Type B pancreatic cell (in vitro differentiated cells): ENCODE data around the gene APOC1. TPM values are rescaled to one million over a fixed set of nuclear protein-coding genes. Genes with fewer than 3 reads are reported as not detected.
A peak's percentile ranks its signal among the peaks of the same experiment; 100 is the strongest.
"Not testable (repeated sequence)": the region's sequence is repeated elsewhere in the genome, so short reads cannot be mapped to it uniquely, and the experiment has no call there.

Experiments
- DNase-seq: peaks from one replicate; pipeline ENCODE4 v3.0.0; 2021; ENCODE audit warnings: mixed read lengths; ENCODE audit not compliant: unreplicated experiment; ENCODE audit errors: extremely low spot score
- H3K27ac Mint-ChIP-seq: 2 replicates; pipeline ENCODE4 v1.8.0; 2021; ENCODE audit warnings: mild to moderate bottlenecking, mixed read lengths
- H3K27me3 Mint-ChIP-seq: 2 replicates; pipeline ENCODE4 v1.8.0; 2021; ENCODE audit warnings: mixed read lengths
- H3K36me3 Mint-ChIP-seq: 2 replicates; pipeline ENCODE4 v1.8.0; 2021; ENCODE audit warnings: mixed read lengths
- H3K4me1 Mint-ChIP-seq: one replicate; pipeline ENCODE4 v1.8.0; 2021; ENCODE audit warnings: mixed read lengths; ENCODE audit not compliant: unreplicated experiment
- H3K4me3 Mint-ChIP-seq: 2 replicates; pipeline ENCODE4 v1.8.0; 2021; ENCODE audit warnings: mild to moderate bottlenecking, mixed read lengths
- H3K9me3 Mint-ChIP-seq: 2 replicates; pipeline ENCODE4 v1.8.0; 2021; ENCODE audit warnings: mixed read lengths
- total RNA-seq: library from RNA; stranded (reverse); gene quantifications from 2 replicates; pipeline ENCODE4 v1.2.1, GENCODE V29; 2021; ENCODE audit warnings: low replicate concordance
- TF ChIP-seq, protein P1 (sequence below): fragments of 200-600 bp; sonication (generic); conservative IDR thresholded peaks from 2 replicates; pipeline ENCODE4 v1.5.0; 2021; ENCODE audit warnings: antibody characterized with exemption, mild to moderate bottlenecking

APOC1 gene
- total RNA-seq, 1 donor from 2014 or later: 76.3 TPM

DNA sequence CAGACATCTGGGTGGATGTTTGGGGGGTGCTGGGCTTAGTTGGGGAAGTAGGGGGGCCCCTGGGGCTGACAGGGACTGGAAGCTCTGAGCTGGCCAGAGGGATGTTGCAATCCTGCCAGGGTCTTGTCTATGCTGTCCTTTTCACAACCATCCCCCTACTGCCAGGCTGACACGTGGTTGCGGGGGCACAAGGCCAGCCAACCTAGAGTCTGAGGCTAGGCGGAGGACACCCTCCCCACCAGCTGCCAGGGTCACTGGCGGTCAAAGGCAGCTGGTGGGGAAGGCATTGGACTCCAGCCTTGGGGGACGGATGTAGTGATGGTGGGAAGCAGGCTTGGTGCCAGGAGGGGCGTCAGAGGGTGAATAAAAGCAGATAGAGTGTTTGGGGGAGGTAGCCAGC is 1.6 kb upstream of the APOC1 start:
- H3K9me3 Mint-ChIP-seq: no peaks in the 10 kb centered on the region
- H3K4me1 Mint-ChIP-seq: peaks cover 23% of the 10 kb centered on the region
- H3K36me3 Mint-ChIP-seq: no peaks in the 10 kb centered on the region
- H3K4me3 Mint-ChIP-seq: peak overlapping the region; percentile 34
- peak overlapping the region; percentile 13 for H3K27ac Mint-ChIP-seq
- TF ChIP-seq, protein P1, sequence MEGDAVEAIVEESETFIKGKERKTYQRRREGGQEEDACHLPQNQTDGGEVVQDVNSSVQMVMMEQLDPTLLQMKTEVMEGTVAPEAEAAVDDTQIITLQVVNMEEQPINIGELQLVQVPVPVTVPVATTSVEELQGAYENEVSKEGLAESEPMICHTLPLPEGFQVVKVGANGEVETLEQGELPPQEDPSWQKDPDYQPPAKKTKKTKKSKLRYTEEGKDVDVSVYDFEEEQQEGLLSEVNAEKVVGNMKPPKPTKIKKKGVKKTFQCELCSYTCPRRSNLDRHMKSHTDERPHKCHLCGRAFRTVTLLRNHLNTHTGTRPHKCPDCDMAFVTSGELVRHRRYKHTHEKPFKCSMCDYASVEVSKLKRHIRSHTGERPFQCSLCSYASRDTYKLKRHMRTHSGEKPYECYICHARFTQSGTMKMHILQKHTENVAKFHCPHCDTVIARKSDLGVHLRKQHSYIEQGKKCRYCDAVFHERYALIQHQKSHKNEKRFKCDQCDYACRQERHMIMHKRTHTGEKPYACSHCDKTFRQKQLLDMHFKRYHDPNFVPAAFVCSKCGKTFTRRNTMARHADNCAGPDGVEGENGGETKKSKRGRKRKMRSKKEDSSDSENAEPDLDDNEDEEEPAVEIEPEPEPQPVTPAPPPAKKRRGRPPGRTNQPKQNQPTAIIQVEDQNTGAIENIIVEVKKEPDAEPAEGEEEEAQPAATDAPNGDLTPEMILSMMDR: no peak
- H3K27me3 Mint-ChIP-seq: peaks cover 7% of the 10 kb centered on the region
- DNase-seq: no peak

DNA sequence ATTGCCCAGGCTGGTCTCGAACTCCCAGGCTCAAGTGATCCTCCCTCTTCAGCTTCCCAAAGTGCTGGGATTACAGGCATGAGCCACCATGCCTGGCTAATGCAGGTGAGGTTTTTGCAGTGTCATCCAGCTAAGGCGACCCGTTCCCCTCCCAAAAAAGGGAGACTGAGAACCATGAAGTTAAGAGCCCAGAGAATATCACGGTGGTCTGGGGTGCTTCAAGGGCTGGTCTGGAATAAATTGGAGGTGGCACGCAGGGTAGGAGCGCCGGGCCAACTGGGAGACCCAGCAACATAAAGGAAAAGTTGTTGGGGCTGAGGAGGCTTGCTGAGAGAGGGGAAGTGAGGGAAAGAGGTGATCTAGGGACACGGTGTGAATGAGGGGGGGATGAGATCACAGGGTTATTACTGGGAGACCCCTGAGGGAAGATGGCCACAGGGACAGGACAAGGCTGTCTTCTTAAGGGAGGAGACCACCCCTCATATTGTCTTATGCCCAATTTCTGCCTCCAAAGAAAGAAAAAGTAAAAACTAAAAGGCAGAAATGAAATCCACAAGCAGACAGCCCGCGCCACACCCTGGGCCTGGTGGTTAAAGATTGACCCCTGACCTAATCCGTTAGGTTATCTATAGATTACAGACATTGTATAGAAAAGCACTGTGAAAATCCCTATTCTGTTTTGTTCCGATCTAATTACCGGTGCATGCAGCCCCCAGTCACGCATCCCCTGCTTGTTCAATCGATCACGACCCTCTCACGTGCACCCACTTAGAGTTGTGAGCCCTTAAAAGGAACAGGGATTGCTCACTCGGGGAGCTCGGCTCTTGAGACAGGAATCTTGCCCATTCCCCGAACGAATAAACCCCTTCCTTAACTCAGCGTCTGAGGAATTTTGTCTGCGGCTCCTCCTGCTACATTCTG is 636 bp upstream of the APOC1 start:
- H3K27ac Mint-ChIP-seq: peak overlapping the region; percentile 97
- not testable (repeated sequence) for H3K9me3 Mint-ChIP-seq, H3K36me3 Mint-ChIP-seq, H3K27me3 Mint-ChIP-seq, DNase-seq
- H3K4me3 Mint-ChIP-seq: peak overlapping the region; percentile 99
- H3K4me1 Mint-ChIP-seq: peaks cover 23% of the 10 kb centered on the region

DNA sequence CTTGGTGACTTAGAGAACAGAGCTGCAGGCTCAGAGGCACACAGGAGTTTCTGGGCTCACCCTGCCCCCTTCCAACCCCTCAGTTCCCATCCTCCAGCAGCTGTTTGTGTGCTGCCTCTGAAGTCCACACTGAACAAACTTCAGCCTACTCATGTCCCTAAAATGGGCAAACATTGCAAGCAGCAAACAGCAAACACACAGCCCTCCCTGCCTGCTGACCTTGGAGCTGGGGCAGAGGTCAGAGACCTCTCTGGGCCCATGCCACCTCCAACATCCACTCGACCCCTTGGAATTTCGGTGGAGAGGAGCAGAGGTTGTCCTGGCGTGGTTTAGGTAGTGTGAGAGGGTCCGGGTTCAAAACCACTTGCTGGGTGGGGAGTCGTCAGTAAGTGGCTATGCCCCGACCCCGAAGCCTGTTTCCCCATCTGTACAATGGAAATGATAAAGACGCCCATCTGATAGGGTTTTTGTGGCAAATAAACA is 9.9 kb downstream of the APOC1 start:
- DNase-seq: no peak
- H3K27me3 Mint-ChIP-seq: peaks cover 7% of the 10 kb centered on the region
- H3K4me1 Mint-ChIP-seq: peaks cover 11% of the 10 kb centered on the region
- H3K36me3 Mint-ChIP-seq: no peaks in the 10 kb centered on the region
- no peak overlapping the region for H3K27ac Mint-ChIP-seq
- H3K9me3 Mint-ChIP-seq: no peaks in the 10 kb centered on the region
- no peak overlapping the region for H3K4me3 Mint-ChIP-seq
- TF ChIP-seq, protein P1: no peak

DNA sequence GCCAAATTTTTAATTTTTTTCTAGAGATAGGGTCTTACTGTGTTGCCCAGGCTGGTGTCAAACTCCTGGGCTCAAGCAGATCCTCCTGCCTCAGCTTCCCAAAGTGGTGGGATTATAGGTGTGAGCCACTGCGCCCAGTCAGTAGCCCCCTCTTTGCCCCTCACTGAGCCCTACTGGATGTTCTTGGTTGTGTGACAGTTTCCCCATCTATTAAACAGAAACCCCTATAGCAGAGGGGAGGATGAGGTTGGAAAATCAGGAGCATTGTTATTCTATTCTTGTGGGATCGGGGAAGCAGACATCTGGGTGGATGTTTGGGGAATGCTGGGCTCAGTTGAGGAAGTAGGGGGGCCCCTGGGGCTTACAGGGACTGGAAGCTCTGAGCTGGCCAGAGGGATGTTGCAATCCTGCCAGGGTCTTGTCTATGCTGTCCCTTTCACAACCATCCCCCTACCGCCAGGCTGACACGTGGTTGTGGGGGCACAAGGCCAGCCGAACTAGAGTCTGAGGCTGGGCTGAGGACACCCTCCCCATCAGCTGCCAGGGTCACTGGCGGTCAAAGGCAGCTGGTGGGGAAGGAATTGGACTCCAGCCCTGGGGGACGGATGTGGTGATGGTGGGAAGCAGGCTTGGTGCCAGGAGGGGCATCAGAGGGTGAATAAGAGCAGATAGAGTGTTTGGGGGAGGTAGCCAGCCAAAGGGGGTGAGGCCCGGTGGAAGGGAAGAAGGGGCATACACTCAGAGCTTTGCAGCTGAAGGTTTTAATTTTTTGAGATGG is 10.9 kb downstream of the APOC1 start:
- Mint-ChIP-seq H3K27ac (no peak overlapping the region), H3K4me3 (no peak overlapping the region)

DNA sequence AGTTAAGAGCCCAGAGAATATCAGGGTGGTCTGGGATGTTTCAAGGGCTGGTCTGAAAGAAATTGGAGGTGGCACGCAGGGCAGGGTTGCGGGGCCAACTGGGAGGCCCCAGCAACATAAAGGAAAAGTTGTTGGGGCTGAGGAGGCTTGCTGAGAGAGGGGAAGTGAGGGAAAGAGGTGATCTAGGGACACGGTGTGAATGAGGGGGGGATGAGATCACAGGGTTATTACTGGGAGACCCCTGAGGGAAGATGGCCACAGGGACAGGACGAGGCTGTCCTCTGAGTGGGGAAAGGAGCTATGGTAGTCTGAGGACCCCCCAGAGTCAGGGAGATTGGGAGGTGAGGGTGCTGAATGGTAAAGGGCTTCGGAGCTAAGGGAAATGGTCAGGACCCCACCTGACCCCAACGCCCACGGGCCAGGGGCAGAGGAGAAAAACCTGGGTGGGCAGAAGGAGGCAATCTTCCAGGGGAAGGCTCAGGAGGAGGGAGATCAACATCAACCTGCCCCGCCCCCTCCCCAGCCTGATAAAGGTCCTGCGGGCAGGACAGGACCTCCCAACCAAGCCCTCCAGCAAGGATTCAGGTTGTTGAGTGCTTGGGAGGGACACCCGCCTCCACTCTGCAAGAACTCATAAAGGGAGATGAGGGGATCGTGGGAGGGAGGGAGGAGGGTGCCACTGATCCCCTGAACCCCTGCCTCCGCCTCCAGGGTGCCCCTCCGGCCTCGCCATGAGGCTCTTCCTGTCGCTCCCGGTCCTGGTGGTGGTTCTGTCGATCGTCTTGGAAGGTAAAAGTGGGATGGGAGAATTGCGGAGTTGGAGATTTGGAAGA is 12.1 kb downstream of the APOC1 start:
- not testable (repeated sequence) for H3K9me3 Mint-ChIP-seq, DNase-seq, H3K36me3 Mint-ChIP-seq, H3K27me3 Mint-ChIP-seq
- peak overlapping the region; percentile 88 for H3K27ac Mint-ChIP-seq
- peak overlapping the region; percentile 80 for H3K4me3 Mint-ChIP-seq
- H3K4me1 Mint-ChIP-seq: peaks cover 11% of the 10 kb centered on the region

More for the DNA sequence above, 10.9 kb downstream of the APOC1 start:
- no peaks in the 10 kb centered on the region for H3K9me3 Mint-ChIP-seq
- TF ChIP-seq, protein P1: no peak
- H3K36me3 Mint-ChIP-seq: no peaks in the 10 kb centered on the region
- no peak for DNase-seq
- H3K4me1 Mint-ChIP-seq: peaks cover 11% of the 10 kb centered on the region
- H3K27me3 Mint-ChIP-seq: peaks cover 7% of the 10 kb centered on the region

DNA sequence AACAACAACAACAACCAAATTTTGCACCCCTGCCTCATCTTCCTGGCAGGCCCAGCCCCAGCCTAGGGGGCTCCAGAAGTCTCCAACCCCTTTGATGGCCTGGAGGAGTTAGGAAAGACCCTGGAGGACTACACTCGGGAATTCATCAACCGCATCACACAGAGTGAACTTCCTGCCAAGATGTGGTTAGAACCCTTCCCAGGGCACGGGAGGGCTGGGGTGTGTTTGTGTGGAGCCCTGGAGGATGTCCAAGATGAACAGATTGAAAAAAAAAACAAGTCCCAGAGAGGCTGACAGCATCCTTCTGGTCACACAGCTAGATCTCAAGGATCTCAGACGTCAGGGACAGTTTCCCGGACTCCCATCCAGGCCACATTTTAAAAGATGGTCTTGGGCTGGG is 13.3 kb downstream of the APOC1 start:
- TF ChIP-seq, protein P1: no peak
- no peak overlapping the region for H3K4me3 Mint-ChIP-seq
- no peak for DNase-seq
- H3K27me3 Mint-ChIP-seq: peaks cover 7% of the 10 kb centered on the region
- peaks cover 11% of the 10 kb centered on the region for H3K4me1 Mint-ChIP-seq
- no peaks in the 10 kb centered on the region for H3K36me3 Mint-ChIP-seq
- no peaks in the 10 kb centered on the region for H3K9me3 Mint-ChIP-seq
- H3K27ac Mint-ChIP-seq: no peak overlapping the region
